AG09309 (cell line): Measurements from ENCODE around the gene ADAMTS2.

Experiments
- DNase-seq: peaks from one replicate; pipeline ENCODE4 v3.0.0-alpha.2; 2010; ENCODE audit warnings: low read depth
- H3K4me3 ChIP-seq: 2 replicates; pipeline ENCODE4 v1.5.1; 2011; ENCODE audit warnings: mild to moderate bottlenecking, low read depth, low read length, moderate library complexity; ENCODE audit not compliant: control insufficient read depth
- CTCF ChIP-seq: IDR thresholded peaks from 2 replicates; pipeline ENCODE4 v1.5.1; 2011; ENCODE audit warnings: mild to moderate bottlenecking, low read depth, low read length, inconsistent platforms; ENCODE audit not compliant: insufficient read depth, control insufficient read depth; ENCODE audit errors: missing control alignments

ADAMTS2 gene

GRCh38 chr5:179367491-179367890, 22.2 kb upstream of the ADAMTS2 start:
- no peak for TF ChIP-seq CTCF

GRCh38 chr5:179362355-179362754, 17.1 kb upstream of the ADAMTS2 start:
- H3K4me3 ChIP-seq = no peak overlapping the region
- DNase-seq = no peak
- no peak for TF ChIP-seq CTCF

More at GRCh38 chr5:179367491-179367890, 22.2 kb upstream of the ADAMTS2 start:
- no peak overlapping the region for H3K4me3 ChIP-seq
- no peak for DNase-seq

- H3K4me3 ChIP-seq = no peak overlapping the region
- no peak for TF ChIP-seq CTCF
- no peak for DNase-seq
Measured at GRCh38 chr5:179361037-179361603, 15.9 kb upstream of the ADAMTS2 start.

- DNase-seq = no peak
Measured at GRCh38 chr5:179357031-179357430, 11.8 kb upstream of the ADAMTS2 start.

GRCh38 chr5:179355976-179356974, 11.0 kb upstream of the ADAMTS2 start:
- no peak for TF ChIP-seq CTCF
- DNase-seq = peak; percentile 42
- no peak overlapping the region for H3K4me3 ChIP-seq

More at GRCh38 chr5:179357031-179357430, 11.8 kb upstream of the ADAMTS2 start:
- TF ChIP-seq CTCF = no peak
- H3K4me3 ChIP-seq = no peak overlapping the region

- no peak for TF ChIP-seq CTCF
- DNase-seq = no peak
- H3K4me3 ChIP-seq = no peak overlapping the region
Measured at GRCh38 chr5:179354305-179354882, 9.1 kb upstream of the ADAMTS2 start.
